T-helper 9 cell (primary cell): Measurements from ENCODE around the gene CBLN2.

ENCODE experiments used
- DNase-seq: peaks from one replicate; pipeline ENCODE4 v3.0.0-alpha.2; 2020
- total RNA-seq, 2 donors: gene quantifications; one replicate each; lab custom pipeline; 2026; lab: John Stamatoyannopoulos, UW

Gene CBLN2
- 0 reads per million in 2 donors for total RNA-seq

DNA sequence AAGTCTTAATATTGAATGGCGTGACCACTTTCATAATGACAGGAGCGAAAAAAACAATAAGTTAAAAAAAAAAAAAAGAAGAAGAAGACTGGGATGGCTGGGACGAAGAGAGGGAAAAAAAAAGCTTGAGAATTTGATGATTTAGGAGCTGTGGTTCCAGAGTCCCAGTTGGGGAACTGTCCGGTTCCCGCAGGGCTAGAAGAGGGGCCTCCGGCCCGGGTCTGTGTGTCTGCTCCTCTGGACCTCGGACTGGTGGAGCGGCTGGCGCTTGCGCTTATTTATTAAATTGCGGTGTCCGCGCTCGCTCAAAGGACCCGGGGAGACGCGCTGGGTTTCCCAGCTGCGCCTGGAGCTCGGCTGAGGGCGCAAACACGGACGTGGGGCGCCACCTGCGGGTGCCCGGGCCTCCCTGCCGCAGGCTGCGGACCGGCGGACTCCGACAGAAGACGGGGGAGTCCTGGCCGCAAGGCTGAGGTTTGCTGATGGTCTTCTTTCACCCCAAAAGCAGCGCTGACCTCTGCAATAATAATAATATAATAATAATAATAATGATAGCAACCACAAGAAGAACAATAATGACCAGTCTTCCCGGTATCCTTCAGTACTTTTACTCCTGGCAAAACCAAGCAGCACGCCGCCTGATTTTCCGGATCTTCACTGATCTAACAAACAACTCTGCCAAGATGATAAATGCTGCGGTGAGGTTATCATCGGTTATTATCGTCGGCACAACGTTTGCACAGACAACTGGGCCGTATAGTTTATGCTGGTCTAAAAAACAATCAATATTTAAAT is at the start of gene CBLN2:
CBLN2 (minus strand) TSS at position 251 of the 795 bp plus-strand sequence. CDS start 2,182 bp downstream, outside the sequence.
- no peak for DNase-seq

DNA sequence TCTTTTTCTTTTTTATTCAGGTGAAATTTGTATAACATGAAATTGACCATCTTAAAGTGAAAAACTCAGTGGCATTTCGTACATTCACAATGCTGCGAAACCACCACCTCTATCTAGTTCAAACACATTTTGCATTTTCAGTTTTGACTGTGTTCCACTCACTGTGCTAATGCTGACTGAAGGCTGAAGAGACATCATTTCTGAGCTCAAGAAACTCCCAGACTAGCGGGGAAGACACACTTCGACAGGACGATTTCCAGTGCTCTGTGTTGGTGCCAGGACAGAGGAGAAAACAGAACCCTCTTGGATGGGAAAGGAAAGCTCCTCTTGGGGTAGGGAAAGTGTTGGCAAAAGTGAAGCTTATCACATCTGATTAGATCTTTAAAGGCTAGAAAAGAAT is 44.2 kb upstream of the CBLN2 start:
- no peak for DNase-seq

DNA sequence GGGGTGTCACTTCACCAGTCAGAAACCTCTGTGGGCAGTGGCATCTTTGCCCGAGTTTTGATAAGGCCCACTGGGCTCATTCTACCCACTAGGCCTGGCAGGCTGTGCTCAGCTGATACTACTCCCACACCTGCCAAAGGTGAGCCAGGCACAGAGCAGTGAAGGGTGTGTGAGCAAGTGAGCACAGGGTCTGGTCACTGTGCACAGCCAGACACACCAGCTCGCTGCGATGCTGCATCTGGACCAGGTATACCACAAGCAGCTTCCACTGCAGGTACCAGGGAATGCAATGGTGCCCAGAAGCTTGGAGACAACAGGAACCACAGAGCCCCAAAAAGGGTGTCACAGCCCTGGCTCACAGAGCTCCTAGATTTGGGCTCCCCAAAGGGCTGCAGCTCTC is 40.6 kb upstream of the CBLN2 start:
- no peak for DNase-seq

DNA sequence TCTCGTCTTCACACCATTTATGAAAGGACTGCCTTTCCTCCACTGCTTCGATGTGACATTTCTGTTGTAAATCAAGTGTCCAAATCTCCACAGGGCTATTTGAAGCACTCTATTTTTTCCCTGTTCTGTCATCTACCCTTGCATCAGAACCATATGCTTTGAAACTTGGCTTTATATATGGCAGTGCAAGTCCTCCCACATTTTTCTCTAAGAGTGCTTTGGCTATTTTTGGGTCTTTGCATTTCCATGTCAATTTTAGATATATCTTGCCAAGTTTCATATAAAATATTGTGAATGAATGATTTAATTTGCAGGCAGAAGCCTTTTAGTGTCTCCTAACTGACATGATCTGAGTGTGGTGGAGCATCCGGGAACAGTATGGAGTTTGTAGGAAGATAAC is 37.8 kb upstream of the CBLN2 start:
- DNase-seq, result no peak

DNA sequence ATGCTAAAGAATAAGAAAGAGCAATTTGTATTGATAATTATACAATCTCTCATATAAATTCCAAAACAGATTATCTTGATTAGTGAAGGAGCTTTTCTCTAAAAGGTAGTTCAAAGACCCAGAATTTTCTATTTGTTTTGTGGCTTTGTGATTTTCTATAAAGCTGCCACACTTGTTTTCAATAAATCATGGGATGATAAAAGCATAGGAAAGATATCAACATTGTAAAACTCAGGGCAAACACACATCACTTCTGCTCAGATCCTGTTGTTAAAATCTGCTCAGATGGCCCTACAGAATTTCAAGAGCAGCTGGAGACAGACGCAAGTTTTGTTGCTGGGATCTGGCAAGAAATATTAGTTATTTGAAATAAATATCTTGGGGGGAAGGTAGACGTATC is 28.8 kb upstream of the CBLN2 start:
- DNase-seq, result no peak

DNA sequence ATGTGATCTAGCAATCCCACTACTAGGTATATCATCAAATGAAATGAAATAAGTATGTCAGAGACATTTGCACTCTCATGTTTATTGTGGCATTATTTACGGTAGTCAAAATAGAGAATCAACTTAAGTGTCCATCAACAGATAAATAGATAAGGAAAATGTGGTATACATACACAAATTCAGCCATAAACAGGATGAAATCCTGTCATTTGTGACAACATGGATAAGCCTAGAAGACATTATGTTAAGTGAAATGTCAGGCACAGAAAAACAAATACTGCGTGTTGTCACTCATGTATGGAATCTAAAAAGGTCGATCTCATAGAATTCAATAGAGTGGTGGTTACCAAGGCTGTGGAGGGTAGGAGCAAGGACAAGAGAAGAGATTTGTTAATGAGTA is 22.1 kb upstream of the CBLN2 start:
- DNase-seq, result no peak

DNA sequence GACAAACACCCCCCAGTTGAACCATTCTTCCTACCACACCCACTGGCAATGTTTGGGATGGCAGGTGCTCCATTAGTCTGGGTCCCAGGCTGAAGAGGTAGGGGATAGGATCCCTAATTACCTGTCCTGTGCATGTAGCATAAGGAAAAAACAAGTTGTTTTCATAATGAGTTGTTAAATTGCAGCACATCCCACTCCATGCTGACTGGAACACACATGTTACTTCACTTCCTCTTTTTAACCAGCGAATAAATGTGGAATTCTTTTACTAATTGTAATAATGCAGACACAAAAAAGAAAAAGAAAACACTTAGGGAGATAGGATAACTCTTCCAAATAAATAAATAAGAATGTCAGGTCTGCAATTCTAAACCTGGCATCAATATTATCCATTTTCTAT is 11.8 kb upstream of the CBLN2 start:
- DNase-seq, result no peak

DNA sequence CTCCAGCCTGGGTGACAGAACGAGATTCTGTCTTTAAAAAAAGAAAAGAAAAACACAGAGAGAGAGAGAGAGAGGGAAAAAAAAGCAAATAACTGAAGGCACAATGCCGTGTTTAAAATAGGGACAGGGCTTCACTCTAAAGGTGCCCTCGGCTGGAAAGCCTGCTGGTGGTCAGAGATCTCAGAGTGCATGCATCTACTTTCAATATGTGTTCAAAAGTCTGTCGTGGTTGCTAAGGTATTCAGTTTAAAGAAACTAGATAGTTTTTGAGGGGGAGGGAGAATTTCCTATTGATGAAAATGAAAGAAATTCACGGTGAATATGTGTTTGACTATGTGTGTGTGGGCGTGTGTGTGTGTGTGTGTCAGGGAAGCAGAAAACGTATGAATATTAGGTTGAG is 11.0 kb upstream of the CBLN2 start:
- DNase-seq, result no peak

DNA sequence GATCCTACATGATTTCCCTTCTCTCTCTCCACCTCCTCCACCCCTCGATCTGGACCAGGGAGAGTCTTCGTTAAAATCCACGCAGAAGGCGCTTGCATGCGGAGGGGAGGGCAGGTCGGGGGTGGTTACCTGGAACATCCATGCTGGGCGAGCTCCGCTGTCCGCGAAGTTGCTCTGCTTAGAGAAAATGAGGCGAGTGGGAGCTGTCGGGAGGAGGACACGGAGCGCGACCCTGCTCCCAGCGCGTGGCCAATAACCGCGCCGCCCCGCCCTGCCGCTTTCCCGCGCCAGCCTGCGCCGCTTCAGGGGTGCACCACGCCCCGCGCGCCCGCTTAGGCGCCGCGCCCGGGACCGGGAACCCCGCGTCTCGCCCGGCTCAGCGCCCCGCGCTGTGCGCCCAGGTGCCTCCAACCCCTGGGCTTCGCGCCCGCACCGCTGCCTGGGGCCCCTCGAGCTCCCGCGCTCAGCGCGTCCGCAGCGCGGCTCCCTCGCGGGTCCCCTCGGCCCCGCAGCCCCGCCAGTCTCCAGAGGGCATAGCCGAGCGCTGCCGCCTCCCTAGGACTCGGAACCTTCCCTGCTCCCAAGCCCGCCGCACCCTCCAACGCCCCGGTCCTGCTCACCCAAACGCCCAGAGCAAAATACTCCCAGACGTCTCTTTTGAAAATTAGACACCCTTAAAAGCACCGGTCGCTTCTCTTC is 636 bp downstream of the CBLN2 start:
- no peak for DNase-seq

DNA sequence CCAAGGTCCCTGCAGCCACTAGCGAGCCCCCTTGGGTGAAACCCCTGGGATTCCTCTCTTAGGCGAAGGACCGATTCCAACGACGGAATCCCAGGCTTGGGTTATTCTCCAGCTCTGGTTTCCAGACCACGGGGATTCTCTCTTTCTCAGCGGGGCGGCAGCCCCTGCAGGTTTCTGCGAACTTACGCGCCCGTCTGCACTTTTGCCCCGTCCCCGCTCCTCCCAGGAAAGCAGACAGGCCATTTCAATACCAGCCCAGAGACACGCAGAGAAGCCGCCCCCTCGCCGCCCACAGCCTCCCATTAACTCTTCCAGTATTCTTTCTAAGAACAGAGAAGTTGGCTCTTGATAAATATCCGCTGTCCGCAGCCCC is 1.2 kb downstream of the CBLN2 start:
- DNase-seq, result no peak

DNA sequence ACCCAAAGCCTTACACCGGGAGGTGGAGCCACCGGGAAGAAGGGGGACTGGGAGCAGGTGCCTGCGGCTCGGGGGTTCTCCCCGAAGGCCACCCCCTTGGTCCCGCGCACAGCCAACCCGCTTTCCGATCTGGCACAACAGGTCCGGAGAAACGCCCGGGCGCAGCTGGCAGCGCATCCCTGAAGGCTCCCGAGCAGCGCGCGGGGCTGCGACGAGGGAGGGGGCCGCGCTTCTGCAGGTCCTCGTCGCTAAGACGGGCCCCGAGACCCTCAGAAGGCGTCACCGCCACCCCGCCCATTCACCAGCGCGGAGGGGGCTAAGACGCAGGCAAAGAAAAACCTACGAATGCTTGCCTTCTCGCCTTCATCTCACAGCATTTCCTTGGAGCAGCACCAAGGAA is 1.8 kb downstream of the CBLN2 start:
- no peak for DNase-seq

DNA sequence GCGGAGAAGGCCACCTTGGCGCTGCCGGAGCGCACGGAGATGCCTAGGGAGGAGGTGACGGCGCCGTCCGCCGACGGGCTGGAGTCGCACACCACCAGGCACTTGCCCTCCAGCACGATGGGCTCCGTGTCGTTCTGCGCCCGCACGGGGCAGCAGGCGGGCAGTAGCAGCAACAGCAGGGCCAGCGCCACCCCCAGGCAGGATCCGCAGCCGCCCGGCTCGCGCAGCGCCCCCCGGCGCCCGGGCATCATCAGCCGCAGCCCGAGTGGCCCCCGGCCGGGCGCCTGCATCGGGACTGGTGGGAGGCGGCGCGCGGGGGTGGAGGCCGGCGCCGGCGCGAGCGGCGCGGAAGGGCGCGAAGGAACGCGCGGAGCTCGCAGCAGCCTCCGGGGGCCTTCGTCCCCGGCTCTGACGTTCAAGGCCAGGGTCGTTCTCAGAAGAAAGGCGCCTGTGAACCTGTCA is 2.2 kb downstream of the CBLN2 start:
- no peak for DNase-seq

DNA sequence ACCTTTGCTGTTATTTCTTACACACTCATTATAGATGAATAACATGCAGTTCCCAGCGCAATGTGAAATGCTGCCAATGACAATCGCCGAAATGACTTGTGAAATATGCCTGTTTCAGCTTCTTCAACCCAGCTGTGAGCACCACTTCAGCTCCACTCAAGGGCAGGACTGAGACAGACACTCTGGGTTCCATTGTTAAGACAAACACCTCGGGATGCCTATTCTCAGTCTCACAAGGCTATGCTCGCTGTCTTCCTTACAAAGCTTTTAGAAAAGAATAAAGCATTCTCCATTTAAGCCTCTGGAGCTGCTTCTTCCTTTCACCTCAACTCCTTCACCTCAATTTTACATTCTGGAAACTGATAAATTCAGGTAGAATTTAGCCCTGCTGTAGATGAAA is 4.2 kb downstream of the CBLN2 start:
- no peak for DNase-seq

DNA sequence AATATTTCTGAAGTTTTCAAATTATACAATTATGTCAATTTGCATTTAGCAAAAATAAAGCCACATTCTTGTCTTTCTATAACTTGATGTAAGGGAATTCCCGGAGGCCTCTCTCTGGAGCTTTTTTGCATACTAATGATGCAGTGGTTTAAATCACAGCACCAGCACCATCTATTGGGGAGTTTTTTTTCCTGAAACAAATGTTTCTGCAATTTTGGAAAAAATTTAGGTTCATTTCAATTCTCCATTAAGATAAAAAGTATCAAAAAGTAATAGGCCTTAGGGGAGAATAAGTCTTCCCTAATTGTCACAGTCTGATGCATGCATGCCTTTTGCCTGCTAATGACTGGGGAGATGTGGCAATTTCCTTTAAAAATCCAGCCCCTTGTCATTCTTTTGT is 13.5 kb downstream of the CBLN2 start:
- DNase-seq, result no peak

DNA sequence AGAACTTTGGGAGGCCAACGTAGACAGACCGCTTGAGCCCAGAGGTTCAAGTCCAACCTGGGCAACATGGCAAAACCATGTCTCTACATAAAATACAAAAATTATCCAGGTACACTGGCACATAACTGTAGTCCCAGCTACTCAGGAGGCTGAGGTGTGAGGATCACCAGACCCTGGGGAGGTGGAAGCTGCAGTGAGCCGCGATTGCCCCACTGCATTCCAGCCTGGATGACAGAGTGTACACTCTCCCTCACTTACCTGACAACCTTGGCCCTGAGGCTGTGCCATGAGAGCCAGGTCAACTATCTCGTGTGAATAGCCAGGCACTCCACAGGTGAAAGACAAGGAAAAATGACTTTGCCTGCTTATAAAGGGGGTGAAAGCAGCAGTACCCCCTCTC is 39.3 kb downstream of the CBLN2 start:
- no peak for DNase-seq

DNA sequence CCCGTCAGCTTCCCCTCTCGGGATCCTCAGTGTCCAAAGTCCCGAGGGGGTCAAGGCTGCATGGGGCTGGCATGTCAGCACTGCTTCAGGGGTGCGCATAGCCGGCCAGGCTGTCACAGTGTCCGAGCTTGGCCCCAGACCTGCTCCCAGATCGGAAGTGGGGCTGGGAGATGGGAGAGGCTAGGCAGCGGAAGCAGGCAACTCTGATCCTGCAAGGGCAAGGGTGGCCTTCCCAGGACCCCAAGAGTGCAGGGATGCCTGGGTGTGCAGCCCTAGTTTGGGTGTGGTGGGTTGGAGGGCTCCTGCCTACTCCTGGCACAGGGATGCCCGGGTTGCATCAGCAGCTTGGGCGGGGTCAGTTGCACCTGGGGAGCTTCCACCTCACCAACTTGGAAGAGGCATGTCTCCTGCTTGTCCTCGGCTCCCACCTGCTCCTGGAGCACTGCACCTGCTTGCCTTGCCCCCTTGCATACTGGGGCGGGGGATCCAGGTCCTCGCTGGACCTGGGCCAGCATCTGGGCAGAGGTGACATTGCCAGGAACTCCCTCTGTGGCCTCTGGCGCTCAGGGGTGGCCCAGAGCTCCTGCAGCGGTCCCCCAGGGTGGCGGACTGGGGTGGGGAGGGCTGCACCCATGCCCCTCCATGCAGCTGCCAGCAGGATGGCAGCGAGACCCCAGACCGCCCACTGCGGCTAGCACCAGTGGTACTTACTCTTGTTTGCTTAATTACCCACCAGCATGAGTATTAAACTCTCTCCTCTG is 41.3 kb downstream of the CBLN2 start:
- DNase-seq, result no peak

DNA sequence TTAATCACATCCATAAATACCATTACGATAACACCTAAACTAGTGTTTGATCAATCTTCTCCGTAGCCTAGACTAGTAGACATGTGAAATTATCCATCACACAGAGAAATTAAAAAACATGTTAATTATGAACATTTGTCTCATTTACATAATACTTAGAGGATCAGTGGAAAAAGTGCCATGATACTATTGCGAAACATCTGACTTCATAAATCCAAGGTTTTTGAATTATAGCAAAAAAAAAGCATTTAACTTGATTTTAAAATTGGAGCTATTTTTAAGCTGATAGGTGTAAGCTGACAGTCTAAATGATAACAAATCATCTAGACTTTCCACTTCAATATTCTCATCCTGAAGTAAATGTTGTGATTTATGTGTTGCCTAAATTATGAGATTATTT is 51.6 kb downstream of the CBLN2 start:
- no peak for DNase-seq
